ENCODE data around the gene VPS13D.

DNA sequence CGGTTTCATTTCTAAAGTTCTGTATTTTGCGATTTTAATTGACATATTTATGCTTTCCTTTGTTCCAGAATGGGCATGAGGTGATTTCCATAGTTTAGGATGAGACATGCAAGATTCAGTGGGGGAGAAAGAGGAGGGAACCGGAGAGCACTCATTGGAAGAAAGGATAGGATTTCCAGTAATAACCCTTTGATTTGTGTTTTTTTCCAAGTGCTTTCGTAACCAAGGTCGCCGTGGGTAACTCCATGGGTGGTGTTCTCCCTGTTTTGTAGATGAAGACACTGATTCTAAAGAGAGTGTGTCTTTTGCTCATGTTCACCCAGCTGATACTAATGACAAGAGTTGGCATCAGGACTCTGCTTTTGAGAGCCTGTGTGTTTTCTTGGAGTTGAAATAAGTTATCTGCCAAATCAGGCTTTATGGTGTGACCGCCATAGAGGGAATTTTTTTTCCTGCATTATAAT lies 218.1 kb downstream of the VPS13D start:
- TF ChIP-seq, protein P1, sequence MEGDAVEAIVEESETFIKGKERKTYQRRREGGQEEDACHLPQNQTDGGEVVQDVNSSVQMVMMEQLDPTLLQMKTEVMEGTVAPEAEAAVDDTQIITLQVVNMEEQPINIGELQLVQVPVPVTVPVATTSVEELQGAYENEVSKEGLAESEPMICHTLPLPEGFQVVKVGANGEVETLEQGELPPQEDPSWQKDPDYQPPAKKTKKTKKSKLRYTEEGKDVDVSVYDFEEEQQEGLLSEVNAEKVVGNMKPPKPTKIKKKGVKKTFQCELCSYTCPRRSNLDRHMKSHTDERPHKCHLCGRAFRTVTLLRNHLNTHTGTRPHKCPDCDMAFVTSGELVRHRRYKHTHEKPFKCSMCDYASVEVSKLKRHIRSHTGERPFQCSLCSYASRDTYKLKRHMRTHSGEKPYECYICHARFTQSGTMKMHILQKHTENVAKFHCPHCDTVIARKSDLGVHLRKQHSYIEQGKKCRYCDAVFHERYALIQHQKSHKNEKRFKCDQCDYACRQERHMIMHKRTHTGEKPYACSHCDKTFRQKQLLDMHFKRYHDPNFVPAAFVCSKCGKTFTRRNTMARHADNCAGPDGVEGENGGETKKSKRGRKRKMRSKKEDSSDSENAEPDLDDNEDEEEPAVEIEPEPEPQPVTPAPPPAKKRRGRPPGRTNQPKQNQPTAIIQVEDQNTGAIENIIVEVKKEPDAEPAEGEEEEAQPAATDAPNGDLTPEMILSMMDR (conservative IDR thresholded peaks at IDR 0.05; ENCODE audit: low read depth in 2 of 2): no peak
- TF ChIP-seq JUNB (IDR thresholded peaks at IDR 0.05; ENCODE audit: unreplicated experiment): no peak
- TF ChIP-seq CREB1 (CRISPR knock-in tag; IDR thresholded peaks at IDR 0.05; ENCODE audit: low read depth): no peak
- TF ChIP-seq EZH2 (IDR thresholded peaks at IDR 0.05; ENCODE audit: low read depth, unreplicated experiment): no peak
- no peak for TF ChIP-seq POLR2AphosphoS5 (IDR thresholded peaks at IDR 0.05; ENCODE audit: low read depth)

Data from GM23338 (cell line).